CD14-positive monocyte (primary cell): Measurements from ENCODE around the gene CSMD2. TPM values are rescaled to one million over a fixed set of nuclear protein-coding genes. Genes with fewer than 3 reads are reported as not detected.

Experiments used
- DNase-seq, 3 donors: peaks; one replicate each; pipeline ENCODE4 v3.0.0-alpha.2; 2011 to 2022
- H2AFZ ChIP-seq: 2 replicates; pipeline ENCODE4 v1.6.0; 2012; ENCODE audit warnings: mild to moderate bottlenecking, low read depth, low read length, inconsistent platforms; ENCODE audit not compliant: insufficient read depth, poor library complexity, severe bottlenecking
- H3K27ac ChIP-seq, 2 donors: 1 replicate in 1 of 2; 2 replicates in 1 of 2; pipeline ENCODE4 v1.5.1; 2012 to 2013; ENCODE audit warnings: low read length in 2 of 2, control low read depth in 1 of 2, inconsistent platforms in 1 of 2, low read depth in 1 of 2, mild to moderate bottlenecking in 1 of 2
- H3K27me3 ChIP-seq, 2 donors: one replicate each; pipeline versions ENCODE4 v1.6.0 to v1.6.1; 2011 to 2013; ENCODE audit warnings: low read length in 2 of 2; ENCODE audit not compliant: control insufficient read depth in 2 of 2, insufficient read depth in 2 of 2
- H3K36me3 ChIP-seq, 2 donors: replicated peaks in 1 of 2; 1 replicate in 1 of 2; 2 replicates in 1 of 2; pipeline versions ENCODE4 v1.5.1 to v1.6.1; 2012 to 2013; ENCODE audit warnings: low read length in 2 of 2, control low read depth in 1 of 2, inconsistent platforms in 1 of 2, mild to moderate bottlenecking in 1 of 2; ENCODE audit not compliant: insufficient read depth in 2 of 2, control insufficient read depth in 1 of 2
- H3K4me1 ChIP-seq, 2 donors: 1 replicate in 1 of 2; 2 replicates in 1 of 2; pipeline versions ENCODE4 v1.5.1 to v1.6.1; 2012 to 2013; ENCODE audit warnings: low read length in 2 of 2, control low read depth in 1 of 2, inconsistent platforms in 1 of 2, mild to moderate bottlenecking in 1 of 2, moderate library complexity in 1 of 2; ENCODE audit not compliant: insufficient read depth in 2 of 2, control insufficient read depth in 1 of 2
- H3K4me2 ChIP-seq: replicated peaks from 2 replicates; pipeline ENCODE3; 2012; ENCODE audit warnings: low read length, moderate library complexity, mild to moderate bottlenecking; ENCODE audit not compliant: poor library complexity, severe bottlenecking; ENCODE audit errors: extremely low read depth
- H3K4me3 ChIP-seq, 3 experiments: fragments of 200-600 bp in 1 of 3; sonication (generic) in 1 of 3; replicated peaks in 1 of 3; 1 replicate in 2 of 3; 2 replicates in 1 of 3; pipeline ENCODE4 v1.5.1; 2011 to 2013; ENCODE audit warnings: low read length in 3 of 3, mild to moderate bottlenecking in 3 of 3, control low read depth in 2 of 3, low read depth in 2 of 3, inconsistent platforms in 1 of 3, moderate library complexity in 1 of 3
- H3K79me2 ChIP-seq: 2 replicates; pipeline ENCODE4 v1.6.0; 2012; ENCODE audit warnings: mild to moderate bottlenecking, control low read depth, inconsistent platforms, low read length, moderate library complexity; ENCODE audit not compliant: insufficient read depth
- H3K9ac ChIP-seq: 2 replicates; pipeline ENCODE4 v1.6.0; 2017; ENCODE audit warnings: low read length, mild to moderate bottlenecking; ENCODE audit not compliant: insufficient read depth, poor library complexity, severe bottlenecking
- H3K9me3 ChIP-seq, 2 donors: replicated peaks in 1 of 2; 1 replicate in 1 of 2; 2 replicates in 1 of 2; pipeline versions ENCODE4 v1.5.1 to v1.6.1; 2012 to 2013; ENCODE audit warnings: low read length in 2 of 2, control low read depth in 1 of 2; ENCODE audit not compliant: control insufficient read depth in 1 of 2, insufficient read depth in 1 of 2
- H4K20me1 ChIP-seq: 2 replicates; pipeline ENCODE4 v1.6.0; 2012; ENCODE audit warnings: mild to moderate bottlenecking, low read length, control low read depth, moderate library complexity; ENCODE audit not compliant: insufficient read depth
- H3K27ac Mint-ChIP-seq, 7 donors: one replicate each; pipeline ENCODE4 v1.8.0; 2020; ENCODE audit warnings: mild to moderate bottlenecking in 7 of 7, mixed read lengths in 7 of 7, moderate library complexity in 6 of 7, inconsistent platforms in 2 of 7
- H3K27me3 Mint-ChIP-seq, 3 donors: one replicate each; pipeline ENCODE4 v1.8.0; 2021 to 2022; ENCODE audit warnings: low read depth in 3 of 3, mild to moderate bottlenecking in 3 of 3, mixed read lengths in 3 of 3, moderate library complexity in 3 of 3, inconsistent platforms in 1 of 3
- H3K36me3 Mint-ChIP-seq, 2 donors: one replicate each; pipeline ENCODE4 v1.8.0; 2020; ENCODE audit warnings: mixed read lengths in 2 of 2, inconsistent platforms in 1 of 2, mild to moderate bottlenecking in 1 of 2
- H3K4me1 Mint-ChIP-seq: one replicate; pipeline ENCODE4 v1.8.0; 2020; ENCODE audit warnings: mild to moderate bottlenecking, mixed read lengths
- H3K4me3 Mint-ChIP-seq, 2 donors: one replicate each; pipeline ENCODE4 v1.8.0; 2020; ENCODE audit warnings: mild to moderate bottlenecking in 2 of 2, mixed read lengths in 2 of 2, moderate library complexity in 1 of 2
- H3K9me3 Mint-ChIP-seq, 7 donors: one replicate each; pipeline ENCODE4 v1.8.0; 2020 to 2022; ENCODE audit warnings: mixed read lengths in 7 of 7, mild to moderate bottlenecking in 6 of 7, moderate library complexity in 6 of 7, inconsistent platforms in 2 of 7
- WGBS: methylation state at CpG from one replicate; pipeline ENCODE4 v1.1.5; 2013; ENCODE audit warnings: missing lambda C conversion rate; ENCODE audit not compliant: insufficient coverage; 5-methylcytosine and 5-hydroxymethylcytosine counted together
- intact Hi-C, 2 donors: fragments of 100-400 bp; cut with micrococcal nuclease; formaldehyde crosslinking; loops; one replicate each; pipeline versions ENCODE4 v1.15.0 to v1.15.1; 2023
- polyA plus RNA-seq, 3 donors: library from polyadenylated mRNA; depleted of rRNA in 1 of 3; unstranded in 2 of 3; stranded (reverse) in 1 of 3; fragments of 300-500 nt in 2 of 3; fragments of >200 nt in 1 of 3; fragmentation: Illumina TruSeq in 2 of 3; gene quantifications; 1 replicate in 2 of 3; 2 replicates in 1 of 3; pipeline ENCODE4 v1.2.3, GENCODE V29; 2012 to 2021
- TF ChIP-seq, protein P1 (sequence below): fragments of 200-600 bp; IDR thresholded peaks from one replicate; pipeline ENCODE4 v1.8.0; 2022; ENCODE audit warnings: antibody characterized with exemption, mild to moderate bottlenecking

CSMD2 gene
- polyA plus RNA-seq, 3 donors = 0.04 TPM; not detected in 2

DNA sequence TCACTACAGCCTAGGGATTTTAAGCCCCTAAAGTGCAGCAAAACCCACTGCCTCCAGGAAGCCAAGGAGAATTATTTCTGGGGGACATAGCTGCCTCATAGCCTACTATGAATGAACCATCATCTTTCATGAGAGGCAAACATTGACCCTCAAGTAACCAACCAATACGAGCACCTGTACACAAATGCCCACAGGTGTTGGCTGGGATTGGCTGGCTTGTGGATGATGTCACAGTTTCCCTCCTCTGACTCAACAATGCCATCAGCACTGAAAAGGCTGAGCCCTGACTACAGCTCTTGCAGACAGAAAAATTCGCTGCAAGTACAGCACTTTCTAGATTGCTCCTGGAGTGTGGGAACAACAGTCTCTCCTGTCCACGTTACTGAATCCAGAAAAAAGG lies 301.3 kb downstream of the CSMD2 start, which contains the start of gene HMGB4:
Gene HMGB4, plus strand, starts transcription at position 301 of the 400 bp plus-strand sequence. CDS start 113 bp downstream, outside the sequence.
- TF ChIP-seq, protein P1, sequence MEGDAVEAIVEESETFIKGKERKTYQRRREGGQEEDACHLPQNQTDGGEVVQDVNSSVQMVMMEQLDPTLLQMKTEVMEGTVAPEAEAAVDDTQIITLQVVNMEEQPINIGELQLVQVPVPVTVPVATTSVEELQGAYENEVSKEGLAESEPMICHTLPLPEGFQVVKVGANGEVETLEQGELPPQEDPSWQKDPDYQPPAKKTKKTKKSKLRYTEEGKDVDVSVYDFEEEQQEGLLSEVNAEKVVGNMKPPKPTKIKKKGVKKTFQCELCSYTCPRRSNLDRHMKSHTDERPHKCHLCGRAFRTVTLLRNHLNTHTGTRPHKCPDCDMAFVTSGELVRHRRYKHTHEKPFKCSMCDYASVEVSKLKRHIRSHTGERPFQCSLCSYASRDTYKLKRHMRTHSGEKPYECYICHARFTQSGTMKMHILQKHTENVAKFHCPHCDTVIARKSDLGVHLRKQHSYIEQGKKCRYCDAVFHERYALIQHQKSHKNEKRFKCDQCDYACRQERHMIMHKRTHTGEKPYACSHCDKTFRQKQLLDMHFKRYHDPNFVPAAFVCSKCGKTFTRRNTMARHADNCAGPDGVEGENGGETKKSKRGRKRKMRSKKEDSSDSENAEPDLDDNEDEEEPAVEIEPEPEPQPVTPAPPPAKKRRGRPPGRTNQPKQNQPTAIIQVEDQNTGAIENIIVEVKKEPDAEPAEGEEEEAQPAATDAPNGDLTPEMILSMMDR = no peak
- H3K27ac Mint-ChIP-seq = no peak within 1 kb of the TSS
- H3K27ac ChIP-seq = no peak within 1 kb of the TSS
- intact Hi-C loops = no loop called here
- H3K4me1 ChIP-seq = no peaks in the 10 kb centered on the region
- no peaks in the 10 kb centered on the region for H3K36me3 ChIP-seq
- H3K27me3 ChIP-seq = no peaks in the 10 kb centered on the region
- WGBS = 83% methylated on average over 2 of the region's 3 CpGs
- peaks cover 3 to 8% (median 4%) of the 10 kb centered on the region in 3 donors for H3K27me3 Mint-ChIP-seq
- no peak within 1 kb of the TSS for H3K4me2 ChIP-seq
- H3K4me1 Mint-ChIP-seq = no peaks in the 10 kb centered on the region
- H3K4me3 ChIP-seq = no peak within 1 kb of the TSS
- peaks cover 0 to 13% (median 3%) of the 10 kb centered on the region in 7 donors for H3K9me3 Mint-ChIP-seq
- no peaks in the 10 kb centered on the region for H3K79me2 ChIP-seq
- no peak within 1 kb of the TSS for H3K9ac ChIP-seq
- no peak within 1 kb of the TSS for H2AFZ ChIP-seq
- H3K9me3 ChIP-seq = no peaks in the 10 kb centered on the region
- H3K4me3 Mint-ChIP-seq = no peak within 1 kb of the TSS
- no peaks in the 10 kb centered on the region for H4K20me1 ChIP-seq
- no peak for DNase-seq
- H3K36me3 Mint-ChIP-seq = no peaks in the 10 kb centered on the region

DNA sequence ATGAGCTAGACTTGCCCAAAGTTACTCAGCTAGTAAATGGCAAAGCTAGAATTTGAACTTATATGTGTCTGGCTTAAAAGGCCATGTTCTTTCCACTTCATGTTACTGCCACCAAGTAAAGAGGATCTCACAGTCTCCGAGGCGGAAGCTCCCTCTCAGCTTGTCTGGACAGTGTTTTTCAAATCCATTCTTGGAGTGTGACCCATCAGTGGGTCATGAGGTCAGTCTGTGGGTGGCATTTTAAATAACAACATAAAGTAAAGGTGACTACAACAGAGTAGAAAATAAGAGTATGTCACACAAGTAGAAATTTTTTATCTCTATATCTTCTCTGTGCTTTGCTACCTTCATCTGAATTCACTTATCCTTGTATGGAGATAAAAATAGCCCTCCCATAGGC lies 304.4 kb downstream of the CSMD2 start:
- DNase-seq = no peak
- Histone ChIP-seq H3K27ac (no peak overlapping the region), H3K4me2 (no peak overlapping the region), H4K20me1 (no peaks in the 10 kb centered on the region), H3K4me1 (no peaks in the 10 kb centered on the region), H3K79me2 (no peaks in the 10 kb centered on the region), H3K27me3 (no peaks in the 10 kb centered on the region), H3K4me3 (no peak overlapping the region), H3K9me3 (no peaks in the 10 kb centered on the region), H3K36me3 (no peaks in the 10 kb centered on the region), H3K9ac (no peak overlapping the region), H2AFZ (no peak overlapping the region)
- Mint-ChIP-seq H3K4me3 (no peak overlapping the region), H3K27me3 (peaks cover 3% of the 10 kb centered on the region in 3 donors), H3K36me3 (no peaks in the 10 kb centered on the region), H3K9me3 (peaks cover 0 to 4% (median 1%) of the 10 kb centered on the region in 7 donors), H3K4me1 (no peaks in the 10 kb centered on the region), H3K27ac (no peak overlapping the region)
- WGBS = no CpG with 5 or more reads among the region's 2 CpGs
- TF ChIP-seq, protein P1 = no peak
- intact Hi-C loops = no loop called here
